HG03460 (cell line): ENCODE data around the gene ME1.
"Not testable (repeated sequence)": the region's sequence is repeated elsewhere in the genome, so short reads cannot be mapped to it uniquely, and the experiment has no call there.

Source experiments
- ATAC-seq: cut with Tn5 transposase; IDR thresholded peaks from one replicate; pipeline ENCODE4 v1.9.1; 2021; ENCODE audit not compliant: unreplicated experiment

ME1 gene

DNA sequence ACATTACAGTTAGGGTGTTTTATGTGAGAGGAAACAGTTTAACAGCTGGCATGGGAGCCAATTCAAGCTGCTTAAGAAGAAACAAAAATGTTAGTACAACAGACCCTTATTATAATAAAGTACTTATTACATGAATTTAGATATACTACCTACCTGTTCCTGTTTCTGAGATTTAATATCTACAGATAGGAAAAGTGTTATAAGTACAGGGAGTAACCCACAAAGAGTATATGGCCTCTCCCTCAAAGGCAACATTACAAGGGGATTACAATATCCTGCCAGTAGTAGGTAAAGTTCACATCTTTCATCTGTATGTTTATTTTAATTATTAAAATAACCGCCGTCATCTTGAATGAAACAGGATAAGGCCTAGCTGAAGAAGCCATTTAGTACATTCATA, 1.8 kb upstream of the ME1 start:
- no peak for ATAC-seq

DNA sequence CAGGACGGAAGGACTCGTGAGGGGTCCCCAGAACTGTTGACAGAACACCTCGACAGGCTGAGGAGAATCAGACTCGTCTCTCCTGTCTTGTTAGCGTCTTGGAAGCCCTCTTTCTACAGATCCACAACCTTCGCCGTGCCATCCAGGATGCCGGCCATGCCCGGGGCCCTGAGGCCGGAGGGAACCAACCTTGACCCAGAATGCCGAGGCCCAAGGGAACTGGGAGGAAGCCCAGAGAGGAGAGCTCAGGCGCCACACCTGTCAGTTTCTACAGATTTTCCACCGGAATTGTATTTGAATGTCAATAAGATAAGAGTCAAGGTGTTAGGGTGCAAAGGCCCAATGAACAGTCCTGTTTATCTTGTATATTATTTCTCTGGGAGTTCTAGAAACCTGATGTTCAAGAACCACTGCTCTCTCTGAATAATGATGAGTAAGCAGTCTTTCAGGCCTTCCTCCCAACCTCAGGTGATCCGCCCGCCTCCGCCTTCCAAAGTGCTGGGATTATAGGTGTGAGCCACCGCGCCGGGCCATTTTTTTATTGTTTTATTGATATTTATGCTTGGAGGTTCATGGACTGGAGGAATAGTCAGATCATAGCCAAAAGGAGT, 799 bp upstream of the ME1 start:
- ATAC-seq: no peak

DNA sequence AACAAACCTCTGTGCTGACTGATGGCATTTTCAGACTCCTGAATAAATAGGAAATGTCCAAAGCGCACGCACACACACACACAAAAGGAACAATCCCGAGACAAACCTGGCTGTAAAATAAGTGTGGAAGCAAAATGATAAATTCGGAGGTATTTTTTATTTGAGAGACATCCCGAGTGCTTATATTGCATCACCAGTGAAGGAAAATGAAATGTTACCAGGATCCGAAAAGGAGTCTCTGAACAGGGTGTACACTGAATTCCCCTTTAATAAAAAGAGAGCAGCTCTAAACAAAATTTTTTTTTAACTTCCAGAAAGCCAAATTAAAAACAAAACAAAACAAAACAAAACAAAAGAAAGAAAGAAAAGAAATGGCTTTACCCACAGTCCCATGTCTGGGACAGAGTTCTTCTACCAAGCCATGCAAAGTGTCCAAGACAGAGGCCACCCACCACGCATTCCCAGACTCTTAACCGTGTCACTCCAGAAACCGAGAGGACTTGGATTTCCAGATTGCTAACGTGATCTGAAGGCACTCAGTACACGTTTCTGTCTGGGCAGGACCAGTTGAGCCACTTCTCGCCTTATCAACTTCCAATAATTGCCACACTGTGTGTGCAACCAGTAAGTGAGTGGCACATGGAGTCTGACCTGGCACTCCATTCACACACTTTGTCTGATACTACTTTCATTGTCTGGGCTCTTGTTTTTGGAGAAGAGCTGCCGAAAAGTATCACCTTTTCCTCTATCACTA, 817 bp downstream of the ME1 start:
- peak; percentile 4 for ATAC-seq

DNA sequence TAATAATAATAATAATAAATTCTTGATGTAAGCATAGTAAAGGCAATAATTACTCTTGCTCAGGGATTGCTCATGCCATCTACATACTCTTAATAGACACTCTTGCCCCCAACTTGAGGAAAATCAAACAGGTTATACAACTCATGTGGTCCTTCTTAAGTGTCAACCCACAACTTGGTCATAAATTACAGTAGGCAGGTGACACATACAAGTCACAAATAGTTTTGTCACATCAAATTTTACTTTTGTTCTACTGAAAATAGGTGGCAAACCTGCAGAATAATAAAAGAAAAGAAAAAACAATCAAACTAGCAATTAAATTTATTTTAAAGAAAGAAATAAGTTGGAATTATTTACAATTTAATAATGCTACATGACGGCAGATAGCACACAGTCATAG, 1.6 kb downstream of the ME1 start:
- ATAC-seq: no peak

DNA sequence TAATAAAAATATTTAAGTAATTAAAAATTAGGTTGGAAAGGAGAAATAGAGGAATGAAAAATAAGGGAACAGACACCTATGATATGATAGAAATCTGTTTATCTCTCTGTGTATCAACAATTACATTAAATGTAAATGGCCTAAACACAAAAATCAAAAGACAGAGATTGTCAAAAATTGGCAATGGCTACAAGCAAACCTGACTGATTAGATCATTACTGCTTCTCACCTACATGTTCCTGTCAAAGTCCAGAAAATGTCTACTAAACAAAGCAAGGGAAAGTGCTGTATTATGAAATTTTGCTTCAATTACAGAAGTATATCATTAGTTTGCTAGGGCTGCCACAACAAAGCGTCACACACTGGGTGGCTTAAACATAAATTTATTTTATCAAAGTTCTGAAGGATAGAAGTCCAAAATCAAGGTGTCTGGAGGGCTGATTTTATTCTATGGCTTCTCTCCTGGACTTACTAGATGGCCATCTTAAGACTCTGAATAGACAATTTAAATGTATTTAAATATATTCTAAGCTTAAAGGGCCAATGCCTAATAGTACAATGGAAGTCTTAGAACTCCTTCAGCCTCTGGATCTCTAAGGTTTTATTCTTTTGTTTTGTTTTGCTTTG, 6.3 kb downstream of the ME1 start:
- ATAC-seq: no peak

DNA sequence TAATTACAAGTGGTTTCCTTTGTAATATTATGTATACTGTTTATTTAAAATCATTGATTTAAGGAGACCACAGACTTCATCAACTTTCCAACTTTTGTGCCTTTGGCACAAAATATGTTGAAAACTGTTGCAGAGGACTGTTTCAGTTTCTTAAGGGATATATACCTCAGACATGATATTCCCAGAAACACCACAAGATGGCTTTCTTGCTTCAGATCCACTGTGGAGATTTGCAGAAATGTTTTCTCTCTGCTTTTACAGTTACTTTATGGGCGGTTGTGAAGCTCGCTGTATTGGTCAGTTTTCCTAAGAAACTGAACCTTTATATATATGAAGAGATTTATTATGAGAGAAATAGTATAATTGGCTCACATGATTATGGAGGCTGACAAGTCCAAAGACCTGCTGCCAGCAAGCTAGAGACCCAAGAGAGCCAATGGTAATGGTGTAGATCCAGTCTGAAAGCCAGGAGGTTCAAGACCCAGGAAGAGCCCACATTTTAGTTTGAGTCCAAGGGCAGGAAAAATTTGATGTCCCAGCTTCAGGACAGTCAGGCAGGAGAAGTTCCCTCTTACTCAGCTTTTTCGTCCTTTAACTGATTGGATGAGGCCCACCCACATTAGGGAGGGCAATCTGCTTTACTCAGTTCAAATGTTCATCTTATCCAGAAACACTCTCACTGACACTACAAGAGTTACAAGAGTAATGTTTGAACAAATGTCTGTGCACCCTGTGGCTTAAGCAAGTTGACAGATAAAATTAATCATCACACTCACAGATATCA, 12.8 kb downstream of the ME1 start:
- no peak for ATAC-seq

DNA sequence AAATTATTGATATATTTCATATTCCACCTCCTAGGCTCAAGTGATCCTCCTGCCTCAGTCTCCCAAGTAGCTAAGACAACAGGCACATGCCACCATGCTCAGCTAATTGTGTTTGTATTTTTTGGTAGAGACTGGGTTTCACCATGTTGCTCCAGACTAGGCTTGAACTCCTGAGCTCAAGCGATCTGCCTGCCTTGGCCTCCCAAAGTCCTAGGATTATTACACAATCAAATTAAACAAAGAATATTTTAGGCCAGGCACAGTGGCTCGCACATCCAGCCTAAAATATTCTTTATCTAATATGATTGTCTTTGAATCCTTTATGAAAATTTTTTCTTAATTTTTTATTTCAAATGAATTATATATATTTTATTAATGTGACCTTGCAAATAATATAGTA, 17.8 kb downstream of the ME1 start:
- no peak for ATAC-seq

DNA sequence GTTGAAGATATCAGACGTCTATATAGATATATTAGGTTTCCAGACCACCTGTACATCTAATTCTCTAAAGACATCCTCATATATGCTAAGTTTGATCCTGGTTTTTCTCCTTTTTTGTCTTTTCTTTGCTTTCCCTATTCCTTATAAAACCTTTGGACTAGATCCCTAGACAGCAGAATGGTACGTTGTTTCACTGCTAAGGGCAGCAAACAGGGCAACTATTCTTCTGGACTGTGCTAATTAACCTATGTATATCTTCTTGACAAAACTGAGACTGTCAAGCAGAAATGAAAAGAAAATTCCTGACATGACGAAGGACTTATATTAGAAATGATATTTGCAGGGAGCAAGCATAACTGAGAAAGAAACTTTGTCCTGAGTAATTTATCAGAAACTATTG, 19.1 kb downstream of the ME1 start:
- ATAC-seq: no peak

DNA sequence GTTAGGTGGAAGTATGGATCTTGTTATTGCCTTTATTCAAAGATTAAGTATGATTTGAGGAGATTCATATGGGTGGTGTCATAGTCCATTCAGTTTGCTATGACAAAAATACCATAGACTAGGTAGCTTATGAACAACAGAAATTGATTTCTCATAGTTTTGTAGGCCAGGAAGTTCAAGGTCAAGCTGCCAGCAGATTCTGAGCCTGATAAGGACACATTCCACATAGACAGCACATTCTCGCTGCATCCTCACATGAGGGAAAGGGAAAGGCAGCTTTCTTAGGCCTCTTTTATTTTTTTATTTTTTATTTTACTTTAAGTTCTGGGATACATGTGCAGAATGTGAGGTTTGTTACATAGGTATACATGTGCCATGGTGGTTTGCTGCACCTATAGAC, 27.7 kb downstream of the ME1 start:
- ATAC-seq: no peak

DNA sequence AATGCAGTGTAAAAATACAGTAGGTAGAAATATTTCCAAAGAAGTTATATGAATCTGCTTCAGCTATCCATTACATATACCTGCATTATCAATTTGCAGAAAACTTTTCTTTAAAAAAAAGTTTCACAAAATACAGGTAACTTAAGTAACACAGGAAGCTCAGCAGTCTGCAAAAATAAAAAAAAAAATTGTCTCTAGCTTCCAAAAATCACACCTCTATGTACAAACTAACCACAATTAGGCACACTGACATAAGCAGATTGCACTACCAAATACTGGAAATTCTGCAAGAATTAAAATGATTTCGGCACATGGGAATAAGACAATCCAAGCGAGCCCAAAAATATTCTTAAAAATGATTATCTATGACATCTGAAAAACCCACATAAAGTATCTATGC, 41.2 kb downstream of the ME1 start:
- ATAC-seq: no peak

DNA sequence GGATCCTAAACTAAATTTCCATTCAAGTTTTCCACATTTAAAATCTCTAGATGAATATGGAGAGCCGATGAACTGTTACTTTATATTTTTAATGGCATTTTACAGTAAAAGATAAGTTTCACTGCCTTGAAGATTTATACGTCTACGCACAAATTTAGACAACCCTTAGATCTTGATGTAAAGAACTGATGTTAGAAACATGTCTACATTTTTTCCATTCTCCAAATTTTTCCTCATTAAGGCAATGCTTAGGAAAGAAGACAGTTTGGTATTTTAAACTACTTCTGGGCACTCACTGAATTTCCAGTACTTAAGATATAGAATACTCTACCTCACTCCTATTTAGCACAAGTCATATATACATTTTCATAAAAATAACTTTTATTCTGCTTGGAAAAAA, 45.4 kb downstream of the ME1 start:
- ATAC-seq: no peak

DNA sequence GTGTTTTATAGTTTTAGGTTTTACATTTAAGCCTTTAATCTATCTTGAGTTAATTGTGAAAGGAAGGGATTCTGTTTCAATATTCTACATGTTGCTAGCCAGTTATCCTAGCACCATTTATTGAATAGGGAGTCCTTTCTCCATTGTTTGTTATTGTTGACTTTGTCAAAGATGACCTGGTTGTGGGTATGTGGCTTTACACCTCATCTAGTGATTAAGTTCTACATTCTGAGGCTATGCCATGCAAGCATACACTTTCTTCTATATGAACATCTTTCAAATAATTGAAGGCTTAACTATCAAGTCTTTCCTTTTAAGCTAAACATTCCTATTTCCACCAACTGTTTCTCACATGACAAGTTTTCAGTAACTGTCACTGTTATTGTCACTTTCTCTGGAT, 46.1 kb downstream of the ME1 start:
- ATAC-seq: no peak

DNA sequence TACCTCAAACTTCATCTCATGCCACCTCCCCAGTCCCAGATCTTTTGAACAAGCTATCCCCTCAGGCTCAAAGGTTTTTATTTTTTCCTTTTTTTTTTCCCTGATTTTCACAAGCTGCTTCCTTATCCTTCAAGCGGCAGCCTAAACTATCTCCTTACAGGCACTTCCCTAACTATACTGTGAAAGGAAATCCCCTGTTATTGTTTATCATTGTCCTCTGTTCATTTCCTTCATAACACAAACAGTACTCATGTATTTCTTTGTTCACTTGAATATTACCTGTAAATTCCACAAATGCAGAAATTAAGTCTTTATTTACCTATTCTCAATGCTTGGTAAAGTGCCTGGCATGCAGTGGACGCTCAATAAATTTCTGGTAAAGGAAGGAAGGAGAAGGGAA, 48.9 kb downstream of the ME1 start:
- ATAC-seq: no peak

DNA sequence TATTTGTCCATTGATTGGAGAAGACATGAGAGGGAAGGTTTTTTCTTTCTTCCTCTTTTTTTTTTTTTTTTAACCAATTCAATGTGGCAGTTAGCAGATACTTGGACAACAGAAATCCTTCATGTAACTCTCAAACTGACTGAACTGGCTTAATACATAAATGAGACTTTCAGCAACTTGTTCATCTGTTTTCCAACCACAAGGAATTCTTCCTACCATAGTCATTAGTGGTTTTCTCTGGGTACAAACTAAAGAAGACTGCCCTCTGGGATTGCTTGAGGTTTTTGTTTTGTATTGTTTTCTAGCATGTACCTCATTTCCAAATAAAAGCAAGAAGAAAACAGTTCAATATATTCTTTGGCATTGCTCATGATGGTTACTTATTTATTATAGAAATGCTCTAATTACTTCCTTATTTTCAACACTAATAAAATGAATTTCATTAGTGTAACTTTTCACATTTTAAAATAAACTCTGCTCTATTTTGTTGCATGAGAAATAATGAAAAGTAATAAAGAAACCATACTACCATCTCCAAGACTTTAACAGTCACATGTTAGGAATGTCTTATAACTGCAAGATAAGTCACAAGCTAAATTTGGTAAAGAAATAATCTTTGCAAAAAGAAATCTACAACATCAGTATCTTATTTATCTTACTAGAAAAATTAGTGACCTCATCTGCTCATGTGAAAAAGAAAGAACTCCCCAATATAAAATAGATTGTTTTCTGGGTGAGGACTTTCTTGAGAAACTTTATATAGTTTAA, 52.0 kb downstream of the ME1 start:
- no peak for ATAC-seq

DNA sequence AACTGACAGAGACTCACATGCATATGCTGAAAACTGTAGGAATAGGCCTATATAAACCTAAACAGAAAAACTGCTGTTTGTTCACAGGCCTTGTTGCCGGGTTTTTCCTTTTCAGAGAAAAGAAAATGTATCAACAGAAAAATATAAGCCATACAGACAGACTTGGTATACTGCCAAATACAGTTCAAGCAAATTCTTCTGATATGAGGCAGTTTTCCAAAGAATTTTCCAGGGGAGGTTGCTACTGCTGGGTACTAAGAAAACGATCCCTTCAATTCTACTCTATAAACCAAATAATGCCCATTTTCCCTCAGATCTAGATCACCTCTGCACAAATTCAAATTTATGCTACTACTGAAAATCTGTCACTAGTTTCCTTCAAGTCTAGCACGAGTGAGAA, 59.4 kb downstream of the ME1 start:
- ATAC-seq: no peak

DNA sequence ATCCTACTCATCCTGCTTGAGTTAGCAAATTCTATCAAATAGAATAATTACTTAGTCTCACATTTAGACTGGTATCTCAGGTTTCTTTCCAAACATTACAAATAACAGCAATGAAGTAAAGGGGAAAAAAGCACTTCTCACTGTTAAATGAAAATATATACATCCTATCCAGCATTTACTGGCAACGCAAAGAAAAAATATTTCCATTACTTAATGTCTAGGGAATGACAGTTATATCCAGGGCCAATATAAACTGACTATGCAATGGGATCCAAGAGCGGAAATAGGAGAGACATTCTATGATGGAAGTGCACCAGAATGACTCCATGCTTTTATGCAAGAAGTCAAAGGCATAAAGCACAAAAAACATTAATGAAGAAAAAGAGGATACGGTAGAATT, 60.3 kb downstream of the ME1 start:
- ATAC-seq: no peak

DNA sequence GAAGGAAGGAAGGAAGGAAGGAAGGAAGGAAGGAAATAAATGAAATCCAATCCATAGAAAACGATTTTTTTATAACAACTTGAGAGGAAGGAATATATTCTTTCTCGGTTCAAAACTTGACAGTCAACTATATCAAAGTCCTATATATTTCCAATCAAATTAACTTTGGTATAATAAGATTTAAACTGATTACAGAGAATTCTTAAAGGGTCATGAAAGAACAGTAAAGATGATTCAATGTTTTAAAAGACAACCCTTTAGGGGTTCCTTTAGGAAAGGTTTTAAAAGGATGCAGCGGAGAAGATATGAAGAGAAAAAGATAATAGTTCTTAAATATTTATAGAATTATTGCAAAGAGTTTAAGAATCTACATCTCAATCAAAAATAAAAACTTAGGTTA, 61.2 kb downstream of the ME1 start:
- no peak for ATAC-seq

DNA sequence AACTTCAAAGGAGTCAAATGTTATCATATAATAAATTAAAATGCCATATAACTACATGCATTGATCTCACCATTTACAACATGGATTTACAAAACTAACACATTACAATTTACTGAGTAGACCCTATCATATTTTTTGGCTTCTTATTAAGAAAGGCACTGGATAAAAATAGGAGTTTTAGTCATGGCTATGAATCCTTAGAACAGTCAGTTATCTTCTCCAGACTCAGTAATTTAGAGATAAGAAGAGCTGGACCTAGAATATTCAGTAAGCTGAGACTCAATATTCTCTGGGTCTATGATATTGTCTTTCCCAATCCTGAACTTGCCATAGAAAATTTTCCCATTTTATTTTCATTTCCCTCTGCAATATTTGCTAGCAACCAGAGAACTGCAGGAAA, 62.3 kb downstream of the ME1 start:
- no peak for ATAC-seq

DNA sequence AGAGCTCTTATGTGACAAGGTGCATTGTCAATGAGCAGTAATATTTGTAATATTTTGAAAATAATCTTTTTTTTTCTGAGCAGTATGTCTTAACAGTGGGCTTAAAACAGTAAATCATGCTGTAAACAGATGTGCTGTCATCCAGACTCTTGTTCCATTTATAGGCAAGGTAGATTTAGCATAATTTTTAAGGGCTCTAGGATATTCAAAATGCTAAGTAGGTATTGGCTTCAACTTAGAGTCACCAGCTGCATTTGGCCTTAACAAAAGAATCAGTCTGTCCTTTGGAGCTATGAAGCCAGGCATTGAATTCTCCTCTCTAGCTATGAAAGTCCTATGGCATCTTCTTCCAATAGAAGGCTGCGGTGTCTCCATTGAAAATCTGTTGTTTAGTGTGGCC, 63.7 kb downstream of the ME1 start:
- no peak for ATAC-seq

DNA sequence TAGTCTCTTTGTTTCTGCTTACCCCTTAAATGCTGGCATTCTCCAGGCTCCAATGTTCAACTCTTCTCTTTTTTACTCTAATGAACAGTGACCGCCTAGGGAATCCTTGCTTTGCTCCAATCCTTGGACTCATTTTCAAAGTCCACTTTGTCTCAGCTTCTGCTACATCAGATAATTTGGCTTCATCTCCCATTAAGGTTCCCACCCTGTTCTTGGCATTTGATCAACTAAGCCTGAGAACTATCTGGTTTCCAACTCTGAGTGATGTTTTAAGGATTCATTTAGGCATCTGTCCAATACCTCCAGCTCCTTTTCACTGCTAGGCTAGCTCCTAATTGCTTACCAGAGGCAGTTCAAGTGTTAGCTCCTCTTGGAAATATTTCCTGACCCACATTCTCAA, 64.9 kb downstream of the ME1 start:
- no peak for ATAC-seq

DNA sequence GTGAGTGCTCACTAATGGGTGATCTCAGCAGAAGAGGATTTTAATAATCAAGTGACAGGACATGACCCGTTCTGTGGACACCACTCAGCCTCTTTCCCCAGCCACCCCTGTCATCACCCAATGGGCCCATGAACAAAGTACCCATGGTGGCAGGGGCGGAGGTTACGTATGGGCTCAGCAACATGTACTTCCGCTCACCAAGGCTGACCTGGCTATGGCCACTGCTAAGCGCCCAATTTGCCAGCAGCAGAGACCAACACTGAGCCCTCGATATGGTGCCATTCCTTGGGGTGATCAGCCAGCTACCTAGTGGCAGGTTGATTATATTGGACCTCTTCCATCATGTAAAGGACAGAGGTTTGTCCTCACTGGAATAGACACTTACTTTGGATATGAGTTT, 68.5 kb downstream of the ME1 start:
- ATAC-seq: not testable (repeated sequence)
